ENCODE results near the gene SMC1B. TPM values are rescaled to one million over a fixed set of nuclear protein-coding genes. Genes with fewer than 3 reads are reported as not detected.

SMC1B gene
- total and polyA plus RNA-seq, 2 of the 8 experiments (the other 6 are each of a cell fraction or from before 2014, with no cell fraction given) = 0.02 TPM; not detected in 1

- no peak for TF ChIP-seq HDAC6 (IDR thresholded peaks at IDR 0.05; ENCODE audit: low read depth, low read length)
- no peak for TF ChIP-seq SP1 (IDR thresholded peaks at IDR 0.05; ENCODE audit: low read depth, low read length)
- TF ChIP-seq CHD2 (IDR thresholded peaks at IDR 0.05; ENCODE audit: low read length) = peak; percentile 99
- no peak for TF ChIP-seq CBX5 (IDR thresholded peaks at IDR 0.05; ENCODE audit: low read depth, low read length)
- peak; percentile 47; the same call in 1 of the 2 replicates for TF ChIP-seq BACH1 (IDR thresholded peaks at IDR 0.05; ENCODE audit: low read length)
- TF ChIP-seq SIX5 (IDR thresholded peaks at IDR 0.05; ENCODE audit: low read depth, low read length) = no peak
- TF ChIP-seq MAX (IDR thresholded peaks at IDR 0.05) = peak; percentile 94
- TF ChIP-seq GABPA (IDR thresholded peaks at IDR 0.05; ENCODE audit: borderline replicate concordance, insufficient read depth, low read length) = no peak
- TF ChIP-seq EZH2 (IDR thresholded peaks at IDR 0.05; ENCODE audit: low read depth, low read length, severe bottlenecking) = peak; percentile 47
- no peak for TF ChIP-seq NRF1 (IDR thresholded peaks at IDR 0.05; ENCODE audit: low read depth, low read length)
- TF ChIP-seq KDM5A (IDR thresholded peaks at IDR 0.05; ENCODE audit: low read length) = no peak
- TF ChIP-seq EP300 (IDR thresholded peaks at IDR 0.05; ENCODE audit: borderline replicate concordance in 1 of 2, low read depth in 2 of 2, low read length in 2 of 2) = no peak
- no peak; a peak in 1 of 3 replicates for TF ChIP-seq POLR2A (IDR thresholded peaks at IDR 0.05; ENCODE audit: control extremely low read depth in 1 of 2, low read depth in 2 of 2, low read length in 2 of 2)
- peak; percentile 55; the same call in 1 of the 2 replicates for TF ChIP-seq TAF1 (IDR thresholded peaks at IDR 0.05; ENCODE audit: low read depth, low read length)
- TF ChIP-seq TAF7 (optimal IDR thresholded peaks at IDR 0.05; ENCODE audit: borderline replicate concordance, low read depth, low read length) = no peak
- TF ChIP-seq SUZ12 (IDR thresholded peaks at IDR 0.05; ENCODE audit: low read length) = 0 out of 2 replicates have a peak, but pooled peaks have one; percentile 41
- no peak for TF ChIP-seq CEBPB (IDR thresholded peaks at IDR 0.05; ENCODE audit: low read depth, low read length)
- TF ChIP-seq BRCA1 (IDR thresholded peaks at IDR 0.05; ENCODE audit: low read depth, low read length) = peak; percentile 91
- TF ChIP-seq SRF (IDR thresholded peaks at IDR 0.05; ENCODE audit: low read depth, low read length) = no peak
- no peak for TF ChIP-seq CHD1 (IDR thresholded peaks at IDR 0.05; ENCODE audit: low read depth, low read length)
- TF ChIP-seq MAFK (IDR thresholded peaks at IDR 0.05; ENCODE audit: low read depth, low read length) = no peak
- no peak for TF ChIP-seq CBX8 (IDR thresholded peaks at IDR 0.05; ENCODE audit: borderline replicate concordance, low read depth, low read length)
- TF ChIP-seq FOSL1 (IDR thresholded peaks at IDR 0.05; ENCODE audit: insufficient read depth, low read depth, low read length) = no peak
- TF ChIP-seq ATF3 (IDR thresholded peaks at IDR 0.05; ENCODE audit: insufficient read depth, low read depth, low read length) = no peak
- TF ChIP-seq KDM4A (IDR thresholded peaks at IDR 0.05; ENCODE audit: low read depth, low read length, severe bottlenecking) = peak; percentile 98
Measured at GRCh38 chr22:45413368-45414211, at the start of gene SMC1B, which contains the start of gene RIBC2 (continued).
